ENCODE measurements around the gene DIS3L2. TPM values are rescaled to one million over a fixed set of nuclear protein-coding genes. Genes with fewer than 3 reads are reported as not detected.

DIS3L2 gene
- total and polyA plus RNA-seq, 12 donors = 20.0 to 54.7 (median 30.5) TPM

GRCh38 chr2:232231554-232231953 lies 270.0 kb downstream of the DIS3L2 start:
- no peak overlapping the region for H3K27ac ChIP-seq
- intact Hi-C loops (cut with DNase I) = no loop called here
- no peak overlapping the region for H3K4me3 ChIP-seq
- WGBS, 4 donors = 93 to 98% (median 97%) methylated on average over 4 of the region's 4 CpGs
- H3K4me1 ChIP-seq (replicated peaks in 1 of 2) = peaks cover 0 to 9% of the 10 kb centered on the region in 2 donors
- peak in 1 of 7 donors; percentile 39 for DNase-seq
- no peaks in the 10 kb centered on the region for H3K36me3 ChIP-seq (replicated peaks in 1 of 2)
- TF ChIP-seq POLR2A (IDR thresholded peaks at IDR 0.05) (no peak), CTCF (IDR thresholded peaks at IDR 0.05) (no peak)
- H3K9me3 ChIP-seq (replicated peaks in 1 of 3) = no peaks in the 10 kb centered on the region
- H3K27me3 ChIP-seq = no peaks in the 10 kb centered on the region

- Histone ChIP-seq H3K9me3 (replicated peaks in 1 of 3) (no peaks in the 10 kb centered on the region), H3K4me1 (replicated peaks in 1 of 2) (peaks cover 0 to 9% of the 10 kb centered on the region in 2 donors), H3K27ac (no peak overlapping the region), H3K4me3 (no peak overlapping the region), H3K36me3 (replicated peaks in 1 of 2) (no peaks in the 10 kb centered on the region), H3K27me3 (no peaks in the 10 kb centered on the region)
- DNase-seq = no peak
- TF ChIP-seq CTCF (IDR thresholded peaks at IDR 0.05) (no peak), POLR2A (IDR thresholded peaks at IDR 0.05) (no peak)
- intact Hi-C loops (cut with DNase I) = no loop called here
- 89 to 96% (median 90%) methylated on average over 2 of the region's 2 CpGs for WGBS, 4 donors
Measured at GRCh38 chr2:232232915-232233314, 271.4 kb downstream of the DIS3L2 start.

GRCh38 chr2:232234922-232235615 lies 273.6 kb downstream of the DIS3L2 start:
- H3K27me3 ChIP-seq = no peaks in the 10 kb centered on the region
- H3K36me3 ChIP-seq (replicated peaks in 1 of 2) = no peaks in the 10 kb centered on the region
- peak in 1 of 7 donors; percentile 6 for DNase-seq
- no peaks in the 10 kb centered on the region for H3K4me1 ChIP-seq (replicated peaks in 1 of 2)
- H3K4me3 ChIP-seq = no peak overlapping the region
- TF ChIP-seq POLR2A (IDR thresholded peaks at IDR 0.05) (no peak), CTCF (IDR thresholded peaks at IDR 0.05) (no peak)
- H3K9me3 ChIP-seq (replicated peaks in 1 of 3) = no peaks in the 10 kb centered on the region
- H3K27ac ChIP-seq = no peak overlapping the region
- WGBS, 4 donors = 93 to 97% (median 96%) methylated on average over 4 of the region's 4 CpGs
- intact Hi-C loops (cut with DNase I) = no loop called here

GRCh38 chr2:232235716-232236115 lies 274.2 kb downstream of the DIS3L2 start:
- intact Hi-C loops (cut with DNase I) = no loop called here
- Histone ChIP-seq H3K9me3 (replicated peaks in 1 of 3) (no peaks in the 10 kb centered on the region), H3K27ac (no peak overlapping the region), H3K4me1 (replicated peaks in 1 of 2) (no peaks in the 10 kb centered on the region), H3K4me3 (no peak overlapping the region), H3K27me3 (no peaks in the 10 kb centered on the region), H3K36me3 (replicated peaks in 1 of 2) (no peaks in the 10 kb centered on the region)
- TF ChIP-seq CTCF (IDR thresholded peaks at IDR 0.05) = no peak
- TF ChIP-seq POLR2A (IDR thresholded peaks at IDR 0.05) = no peak
- 84 to 100% (median 92%) methylated on average over 5 of the region's 5 CpGs for WGBS, 4 donors
- peak in 1 of 7 donors; percentile 39 for DNase-seq
